ENCODE results near the gene SMG9. TPM values are rescaled to one million over a fixed set of nuclear protein-coding genes. Genes with fewer than 3 reads are reported as not detected.

Gene SMG9
- polyA plus RNA-seq, 1 experiment: 9.2 TPM

DNA sequence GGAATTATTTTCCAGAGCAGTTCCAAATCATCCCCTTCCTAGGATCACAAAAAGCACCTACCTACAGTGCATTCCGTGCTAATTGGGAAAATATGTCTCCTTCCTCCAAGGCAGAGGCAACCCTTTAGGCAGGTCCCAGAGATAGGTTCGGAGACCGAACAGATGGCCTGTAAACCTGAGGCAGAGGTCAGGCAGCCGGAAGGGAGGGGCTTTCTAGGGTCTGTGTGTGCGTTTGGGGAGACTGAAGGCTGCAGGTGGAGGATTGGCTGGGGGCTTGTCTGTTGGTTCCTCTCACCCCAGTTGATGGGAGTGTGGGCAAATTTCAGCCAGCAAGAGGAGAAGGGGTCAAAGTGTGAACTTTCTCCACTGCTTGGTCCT is 19.0 kb upstream of the SMG9 start:
- TF ChIP-seq CTCF (IDR thresholded peaks at IDR 0.05; ENCODE audit: low read depth, low read length): no peak
- POLR2A ChIA-PET: no interaction called here
- Histone ChIP-seq H3K4me3 (ENCODE audit: low read depth, low read length) (no peak overlapping the region), H3K27ac (ENCODE audit: low read depth, low read length) (no peak overlapping the region), H3K27me3 (ENCODE audit: control insufficient read depth, insufficient read depth, low read length) (peaks cover 13% of the 10 kb centered on the region), H3K9me3 (ENCODE audit: control insufficient read depth, insufficient read depth, low read length) (no peaks in the 10 kb centered on the region)
- DNase-seq (ENCODE audit: low read depth, low spot score): no peak
- CTCF ChIA-PET: interaction anchor here (1.2 to 1.9 kb wide), 3 partner anchors 11 to 20 kb away, joined by 4 to 8 read pairs (median 6); partner anchors contain the start of gene SMG9

DNA sequence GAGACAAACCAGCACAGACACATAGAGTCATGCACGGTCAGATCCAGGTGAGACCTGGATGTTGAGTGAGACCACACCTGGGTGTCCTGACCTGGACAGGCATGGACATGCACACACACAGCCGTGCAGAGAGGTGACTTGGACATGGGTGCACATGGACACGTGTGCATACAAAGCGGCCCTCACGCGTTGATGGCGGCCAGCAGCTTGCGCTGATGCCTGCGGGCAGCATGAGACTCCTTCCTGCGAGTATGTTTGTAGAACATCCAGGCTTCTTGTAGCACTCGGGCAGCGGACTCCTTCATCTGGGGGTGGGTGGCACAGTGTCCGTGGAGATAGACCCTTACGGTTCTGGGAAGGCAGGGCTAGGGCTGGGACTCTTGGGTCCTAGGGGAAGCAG is 14.5 kb upstream of the SMG9 start:
- no peaks in the 10 kb centered on the region for H3K9me3 ChIP-seq (ENCODE audit: control insufficient read depth, insufficient read depth, low read length)
- no peak for TF ChIP-seq CTCF (IDR thresholded peaks at IDR 0.05; ENCODE audit: low read depth, low read length)
- POLR2A ChIA-PET: no interaction called here
- no peak overlapping the region for H3K27ac ChIP-seq (ENCODE audit: low read depth, low read length)
- DNase-seq (ENCODE audit: low read depth, low spot score): no peak
- H3K4me3 ChIP-seq (ENCODE audit: low read depth, low read length): no peak overlapping the region
- H3K27me3 ChIP-seq (ENCODE audit: control insufficient read depth, insufficient read depth, low read length): peaks cover 13% of the 10 kb centered on the region
- CTCF ChIA-PET: interaction anchor here (1.0 kb wide), 1 partner anchor 16 kb away, joined by 4 read pairs; no protein-coding TSS in a partner anchor

GRCh38 chr19:43768273-43769050 is 13.7 kb upstream of the SMG9 start:
- CTCF ChIA-PET: interaction anchor here (0.8 to 4.0 kb wide), 4 partner anchors 12 to 100 kb away, joined by 3 to 30 read pairs (median 4); partner anchors contain the start of gene SMG9

GRCh38 chr19:43767818-43768217 is 13.1 kb upstream of the SMG9 start:
- H3K4me3 ChIP-seq (ENCODE audit: low read depth, low read length): no peak overlapping the region
- no peaks in the 10 kb centered on the region for H3K9me3 ChIP-seq (ENCODE audit: control insufficient read depth, insufficient read depth, low read length)
- peaks cover 3% of the 10 kb centered on the region for H3K27me3 ChIP-seq (ENCODE audit: control insufficient read depth, insufficient read depth, low read length)
- POLR2A ChIA-PET: interaction anchor here (2.0 kb wide), 1 partner anchor 13 kb away, joined by 5 read pairs; the partner anchor contains the start of gene SMG9
- no peak overlapping the region for H3K27ac ChIP-seq (ENCODE audit: low read depth, low read length)
- TF ChIP-seq CTCF (IDR thresholded peaks at IDR 0.05; ENCODE audit: low read depth, low read length): no peak
- CTCF ChIA-PET: interaction anchor here (1.4 to 4.0 kb wide), 4 partner anchors 11 to 41 kb away, joined by 3 to 30 read pairs (median 5); partner anchors contain the start of gene SMG9
- no peak for DNase-seq (ENCODE audit: low read depth, low spot score)

More at GRCh38 chr19:43768273-43769050, 13.7 kb upstream of the SMG9 start:
- H3K27ac ChIP-seq (ENCODE audit: low read depth, low read length): peak overlapping the region; percentile 11
- H3K9me3 ChIP-seq (ENCODE audit: control insufficient read depth, insufficient read depth, low read length): no peaks in the 10 kb centered on the region
- H3K27me3 ChIP-seq (ENCODE audit: control insufficient read depth, insufficient read depth, low read length): peaks cover 8% of the 10 kb centered on the region
- no peak for DNase-seq (ENCODE audit: low read depth, low spot score)
- POLR2A ChIA-PET: no interaction called here
- no peak overlapping the region for H3K4me3 ChIP-seq (ENCODE audit: low read depth, low read length)
- no peak for TF ChIP-seq CTCF (IDR thresholded peaks at IDR 0.05; ENCODE audit: low read depth, low read length)

DNA sequence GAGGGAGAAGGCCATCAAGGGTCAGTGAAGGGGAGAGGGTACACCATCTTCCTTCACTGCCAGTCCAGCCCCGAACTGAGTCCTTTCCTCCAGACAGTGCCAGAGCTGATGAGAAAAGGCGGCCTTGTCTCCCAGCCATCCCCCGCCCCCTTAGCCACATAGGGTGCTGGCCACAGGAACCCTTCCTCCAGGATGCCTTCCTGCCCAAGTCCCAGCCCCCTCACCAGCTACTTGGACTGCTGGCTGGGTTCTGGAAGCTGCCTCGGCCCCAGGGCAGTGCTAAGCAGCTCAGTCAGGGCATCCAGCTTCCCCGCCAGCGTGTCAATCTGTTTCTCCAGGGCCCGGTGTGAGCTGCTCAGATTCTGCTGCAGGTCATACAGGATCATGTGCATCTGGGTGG is 12.6 kb upstream of the SMG9 start:
- no peaks in the 10 kb centered on the region for H3K9me3 ChIP-seq (ENCODE audit: control insufficient read depth, insufficient read depth, low read length)
- H3K27ac ChIP-seq (ENCODE audit: low read depth, low read length): no peak overlapping the region
- no peak overlapping the region for H3K4me3 ChIP-seq (ENCODE audit: low read depth, low read length)
- H3K27me3 ChIP-seq (ENCODE audit: control insufficient read depth, insufficient read depth, low read length): peaks cover 3% of the 10 kb centered on the region
- no peak for DNase-seq (ENCODE audit: low read depth, low spot score)
- no peak for TF ChIP-seq CTCF (IDR thresholded peaks at IDR 0.05; ENCODE audit: low read depth, low read length)
- ChIA-PET CTCF (interaction anchor here (1.4 to 4.0 kb wide), 3 partner anchors 11 to 41 kb away, joined by 3 to 30 read pairs (median 7); partner anchors contain the start of gene SMG9), POLR2A (interaction anchor here (2.0 kb wide), 1 partner anchor 13 kb away, joined by 5 read pairs; the partner anchor contains the start of gene SMG9)
